GM23338 (cell line): Measurements from ENCODE around the gene RHBDF2. TPM values are rescaled to one million over a fixed set of nuclear protein-coding genes. Genes with fewer than 3 reads are reported as not detected.
A peak's percentile ranks its signal among the peaks of the same experiment; 100 is the strongest.

Source experiments
- ATAC-seq: fragments of 200-7000 bp; cut with Tn5 transposase; 3 replicates; pipeline ENCODE4 v1.9.1; 2020
- DNase-seq: peaks from one replicate; pipeline ENCODE4 v3.0.0-alpha.2; 2015; ENCODE audit warnings: low spot score
- H2AFZ ChIP-seq: fragments of 200-600 bp; sonication (generic); 2 replicates; pipeline ENCODE4 v1.8.0; 2016; ENCODE audit warnings: antibody characterized with exemption, mild to moderate bottlenecking, moderate library complexity
- H3F3A ChIP-seq: fragments of 200-600 bp; sonication (generic); replicated peaks from 2 replicates; pipeline ENCODE4 v1.8.0; 2017; ENCODE audit warnings: antibody characterized with exemption, mixed run types, low read depth
- H3K27ac ChIP-seq: fragments of 200-600 bp; sonication (generic); 2 replicates; pipeline ENCODE4 v1.6.1; 2016; ENCODE audit warnings: low read depth
- H3K27me3 ChIP-seq: fragments of 200-600 bp; sonication (generic); 2 replicates; pipeline ENCODE4 v1.8.0; 2016; ENCODE audit warnings: mild to moderate bottlenecking, mixed run types, moderate library complexity; ENCODE audit not compliant: insufficient read depth
- H3K36me3 ChIP-seq: fragments of 200-600 bp; sonication (generic); 2 replicates; pipeline ENCODE4 v1.8.0; 2016; ENCODE audit warnings: mild to moderate bottlenecking; ENCODE audit not compliant: insufficient read depth
- H3K4me1 ChIP-seq: fragments of 200-600 bp; sonication (generic); 2 replicates; pipeline ENCODE4 v1.8.0; 2016; ENCODE audit warnings: mild to moderate bottlenecking, moderate library complexity; ENCODE audit not compliant: insufficient read depth
- H3K4me2 ChIP-seq: fragments of 200-600 bp; sonication (generic); 2 replicates; pipeline ENCODE4 v1.7.1; 2017; ENCODE audit warnings: mixed run types
- H3K4me3 ChIP-seq: fragments of 200-600 bp; sonication (generic); 2 replicates; pipeline ENCODE4 v1.6.1; 2016; ENCODE audit warnings: mixed run types
- H3K79me2 ChIP-seq: fragments of 200-600 bp; sonication (generic); replicated peaks from 2 replicates; pipeline ENCODE4 v1.8.0; 2017; ENCODE audit warnings: mild to moderate bottlenecking; ENCODE audit not compliant: insufficient read depth
- H3K9me2 ChIP-seq: fragments of 200-600 bp; sonication (generic); 2 replicates; pipeline ENCODE4 v1.8.0; 2017; ENCODE audit not compliant: insufficient read depth
- H4K20me1 ChIP-seq: fragments of 200-600 bp; sonication (generic); replicated peaks from 2 replicates; pipeline ENCODE4 v1.8.0; 2017; ENCODE audit warnings: mild to moderate bottlenecking; ENCODE audit not compliant: insufficient read depth
- H3K27ac Mint-ChIP-seq: 2 replicates; pipeline ENCODE4 v1.8.0; 2020; ENCODE audit warnings: inconsistent platforms, mild to moderate bottlenecking, moderate library complexity, mixed read lengths
- H3K27me3 Mint-ChIP-seq: 3 replicates; pipeline ENCODE4 v1.8.0; 2022; ENCODE audit warnings: low read depth, mild to moderate bottlenecking, moderate library complexity, mixed read lengths, inconsistent platforms; ENCODE audit not compliant: insufficient read depth, poor library complexity
- H3K36me3 Mint-ChIP-seq: 3 replicates; pipeline ENCODE4 v1.8.0; 2021; ENCODE audit warnings: low read depth, mild to moderate bottlenecking, inconsistent platforms, moderate library complexity, mixed read lengths
- H3K4me1 Mint-ChIP-seq: 3 replicates; pipeline ENCODE4 v1.8.0; 2020; ENCODE audit warnings: mild to moderate bottlenecking, inconsistent platforms, mixed read lengths
- H3K4me3 Mint-ChIP-seq: 3 replicates; pipeline ENCODE4 v1.8.0; 2021; ENCODE audit warnings: moderate library complexity, mild to moderate bottlenecking, inconsistent platforms, mixed read lengths
- H3K9me3 Mint-ChIP-seq: 3 replicates; pipeline ENCODE4 v1.8.0; 2020; ENCODE audit warnings: moderate library complexity, mild to moderate bottlenecking, inconsistent platforms, mixed read lengths
- CREB1 ChIP-seq: fragments of 250-450 bp; sonication (Bioruptor Pico); IDR thresholded peaks from 2 replicates; pipeline ENCODE4 v1.5.0; 2020; ENCODE audit warnings: low read depth, mild to moderate bottlenecking, moderate library complexity
- CTCF ChIP-seq, 2 experiments: fragments of 200-600 bp in 1 of 2; sonication (generic) in 1 of 2; conservative IDR thresholded peaks; 2 replicates each; pipeline versions ENCODE4 v1.5.1 to v1.6.1; 2016 to 2017; ENCODE audit warnings: antibody characterized with exemption in 2 of 2, low read depth in 2 of 2, mild to moderate bottlenecking in 2 of 2, moderate library complexity in 1 of 2
- ETS1 ChIP-seq: IDR thresholded peaks from 2 replicates; pipeline ENCODE4 v1.6.1; 2016; ENCODE audit warnings: antibody characterized with exemption
- EZH2 ChIP-seq: fragments of 200-600 bp; sonication (generic); IDR thresholded peaks from one replicate; pipeline ENCODE4 v1.8.0; 2017; ENCODE audit warnings: antibody characterized with exemption, mild to moderate bottlenecking, low read depth; ENCODE audit not compliant: unreplicated experiment
- EZH2phosphoT487 ChIP-seq: fragments of 200-600 bp; sonication (generic); IDR thresholded peaks from one replicate; pipeline ENCODE4 v1.8.1; 2018; ENCODE audit warnings: antibody characterized with exemption; ENCODE audit not compliant: unreplicated experiment
- JUNB ChIP-seq: IDR thresholded peaks from one replicate; pipeline ENCODE4 v1.6.1; 2016; ENCODE audit warnings: antibody characterized with exemption; ENCODE audit not compliant: unreplicated experiment
- NANOG ChIP-seq: IDR thresholded peaks from 2 replicates; pipeline ENCODE4 v1.6.1; 2016; ENCODE audit warnings: antibody characterized with exemption, borderline replicate concordance
- POLR2AphosphoS5 ChIP-seq: IDR thresholded peaks from 2 replicates; pipeline ENCODE4 v1.6.1; 2016; ENCODE audit warnings: antibody characterized with exemption, low read depth
- REST ChIP-seq: IDR thresholded peaks from one replicate; pipeline ENCODE4 v1.6.1; 2018; ENCODE audit warnings: antibody characterized with exemption; ENCODE audit not compliant: unreplicated experiment
- STAT1 ChIP-seq: IDR thresholded peaks from one replicate; pipeline ENCODE4 v1.6.1; 2016; ENCODE audit warnings: antibody characterized with exemption; ENCODE audit not compliant: unreplicated experiment
- ZNF114 ChIP-seq: fragments of 250-450 bp; sonication (Bioruptor Pico); IDR thresholded peaks from 2 replicates; pipeline ENCODE4 v1.5.0; 2020; ENCODE audit warnings: mild to moderate bottlenecking, moderate library complexity
- ZNF331 ChIP-seq: fragments of 250-450 bp; sonication (Bioruptor Pico); IDR thresholded peaks from 2 replicates; pipeline ENCODE4 v1.5.0; 2020; ENCODE audit warnings: low read depth, mild to moderate bottlenecking, moderate library complexity
- ZNF462 ChIP-seq: fragments of 250-450 bp; sonication (Bioruptor Pico); IDR thresholded peaks from 2 replicates; pipeline ENCODE4 v1.5.0; 2020; ENCODE audit warnings: mild to moderate bottlenecking, moderate library complexity
- polyA plus RNA-seq: library from polyadenylated mRNA; unstranded; fragments of >200 nt; fragmentation: Nextera tagmentation; extraction: Ambion mirVana; gene quantifications from 2 replicates; pipeline ENCODE4 v1.2.1, GENCODE V29; 2016
- total RNA-seq: library from RNA; depleted of rRNA; stranded (reverse); fragments of >200 nt; shearing (Covaris generic); gene quantifications from 2 replicates; pipeline ENCODE4 v1.2.3, GENCODE V29; 2014

The RHBDF2 gene
- total and polyA plus RNA-seq, 2 experiments from 2014 or later, result 9.4 to 29.5 TPM

GRCh38 chr17:76500747-76501017 lies 541 bp downstream of the RHBDF2 start:
- peaks cover 54% of the 10 kb centered on the region for H3K4me1 Mint-ChIP-seq
- H3K27me3 ChIP-seq, result peaks cover 4% of the 10 kb centered on the region; the same call in 1 of the 2 replicates
- H3F3A ChIP-seq, result 0 out of 2 replicates have a peak, but pooled peaks cover 3% of the 10 kb centered on the region
- H3K9me2 ChIP-seq, result no peaks in the 10 kb centered on the region
- peaks cover 3% of the 10 kb centered on the region; the same call in 1 of the 2 replicates for H3K79me2 ChIP-seq
- H3K4me1 ChIP-seq, result peaks cover 25% of the 10 kb centered on the region; the same call in 1 of the 2 replicates
- H3K36me3 Mint-ChIP-seq, result no peaks in the 10 kb centered on the region
- H2AFZ ChIP-seq, result peak overlapping the region; percentile 91
- ATAC-seq (peak; percentile 16), DNase-seq (no peak)
- H3K9me3 Mint-ChIP-seq, result no peaks in the 10 kb centered on the region
- H3K27ac ChIP-seq, result no peak overlapping the region
- peak overlapping the region; percentile 94 for H3K4me2 ChIP-seq
- no peaks in the 10 kb centered on the region; the same call in 1 of the 2 replicates for H4K20me1 ChIP-seq
- H3K27ac Mint-ChIP-seq, result no peak overlapping the region
- peak overlapping the region; percentile 80 for H3K4me3 Mint-ChIP-seq
- H3K27me3 Mint-ChIP-seq, result peaks cover 22% of the 10 kb centered on the region
- H3K36me3 ChIP-seq, result no peaks in the 10 kb centered on the region
- H3K4me3 ChIP-seq, result peak overlapping the region; percentile 87
- TF ChIP-seq STAT1 (no peak), CREB1 (CRISPR knock-in tag) (no peak), EZH2 (no peak), ZNF114 (CRISPR knock-in tag) (no peak), REST (no peak), JUNB (no peak), CTCF (conservative IDR thresholded peaks at IDR 0.05; ENCODE audit: low read depth in 2 of 2) (no peak), ZNF331 (CRISPR knock-in tag) (no peak), POLR2AphosphoS5 (no peak), ETS1 (no peak), ZNF462 (CRISPR knock-in tag) (no peak), NANOG (no peak), EZH2phosphoT487 (no peak)
